ENCODE measurements around the gene SLC1A3. TPM values are rescaled to one million over a fixed set of nuclear protein-coding genes. Genes with fewer than 3 reads are reported as not detected.

SLC1A3 gene
- total RNA-seq, 2 experiments from 2014 or later, result 0.16 TPM

DNA sequence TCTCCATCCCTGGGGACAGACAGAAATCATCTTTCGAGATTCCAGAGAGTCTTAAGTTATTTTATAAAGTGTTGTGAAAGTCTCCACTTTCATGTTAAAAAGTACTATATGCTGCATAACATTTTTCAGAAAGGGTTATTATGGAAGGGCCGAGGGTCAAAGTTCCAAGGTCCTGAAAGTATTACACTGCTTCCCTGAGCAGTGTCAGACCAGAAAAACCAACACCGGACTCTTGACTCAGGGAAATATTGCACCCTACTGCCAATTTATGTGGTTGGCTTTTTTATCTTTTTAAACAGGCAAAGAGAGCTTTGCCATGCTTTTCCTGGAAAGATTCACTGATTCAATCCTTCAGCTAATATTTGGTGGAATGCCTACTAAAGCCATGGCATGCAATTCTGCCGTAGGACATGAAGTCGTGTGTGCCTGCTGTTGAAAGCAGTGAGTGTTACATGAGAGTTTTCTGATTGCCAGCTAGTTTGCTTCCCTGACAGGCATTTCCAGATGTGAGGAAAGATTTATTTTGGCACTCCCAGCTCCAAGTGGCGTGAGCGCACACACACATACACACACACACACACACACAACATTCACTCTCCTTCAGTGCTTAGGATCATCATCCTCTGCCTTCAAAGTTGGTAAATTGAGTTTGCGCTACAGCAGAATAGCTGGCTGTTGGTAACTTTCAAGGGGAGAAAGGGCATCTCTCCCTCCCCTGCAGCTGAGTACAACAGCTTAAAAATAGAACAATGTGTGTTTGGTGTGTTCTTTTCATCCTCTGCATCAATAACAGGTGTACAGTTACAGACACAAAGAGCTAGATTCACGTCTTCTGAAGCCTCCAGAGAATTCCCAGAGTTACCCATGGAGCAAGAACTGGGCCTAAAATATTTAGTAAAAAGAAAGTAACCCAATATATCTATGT lies 45.6 kb downstream of the SLC1A3 start:
- POLR2A ChIA-PET, result no interaction called here
- Mint-ChIP-seq H3K4me3 (no peak overlapping the region), H3K9me3 (ENCODE audit: low read depth) (no peaks in the 10 kb centered on the region), H3K4me1 (no peaks in the 10 kb centered on the region), H3K27me3 (peaks cover 10% of the 10 kb centered on the region), H3K27ac (no peak overlapping the region), H3K36me3 (ENCODE audit: low read depth) (no peaks in the 10 kb centered on the region)
- intact Hi-C loops (cut with DNase I, micrococcal nuclease), result no loop called here
- DNase-seq, result no peak
- ATAC-seq, result no peak
- CTCF ChIA-PET, result no interaction called here

DNA sequence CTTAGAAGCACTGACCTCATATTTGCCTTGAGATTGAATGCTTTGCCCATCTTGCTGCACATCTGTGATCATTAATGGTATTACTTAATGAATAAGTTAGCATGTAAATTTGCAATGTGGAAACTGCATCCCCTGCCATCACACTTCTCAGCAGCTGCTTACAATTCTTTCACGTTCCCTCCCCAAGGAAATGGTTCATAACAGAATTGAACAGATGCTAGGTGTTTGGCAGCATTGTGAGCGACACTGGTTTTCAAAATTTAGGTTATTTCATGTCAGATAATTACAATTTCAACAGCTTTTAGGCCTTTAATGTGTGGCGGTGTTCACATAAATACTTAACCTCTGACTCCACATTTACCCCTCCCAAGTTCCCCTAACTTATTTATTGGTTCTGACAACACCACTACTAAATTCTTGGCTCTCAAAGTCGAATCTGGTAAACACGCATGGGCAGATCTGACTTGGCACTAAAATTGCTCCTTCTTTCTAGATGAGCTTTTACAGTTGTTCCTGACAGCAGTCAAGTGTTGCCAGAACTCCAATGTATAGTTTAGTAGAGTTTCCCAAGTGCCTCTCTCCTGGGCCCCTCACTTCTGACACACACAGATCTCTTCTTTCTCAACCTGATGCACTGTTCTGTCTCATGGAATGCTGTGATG lies 46.8 kb downstream of the SLC1A3 start:
- Mint-ChIP-seq H3K27me3 (peaks cover 13% of the 10 kb centered on the region), H3K36me3 (ENCODE audit: low read depth) (no peaks in the 10 kb centered on the region), H3K4me1 (no peaks in the 10 kb centered on the region), H3K9me3 (ENCODE audit: low read depth) (no peaks in the 10 kb centered on the region), H3K4me3 (no peak overlapping the region), H3K27ac (no peak overlapping the region)
- POLR2A ChIA-PET, result no interaction called here
- intact Hi-C loops (cut with DNase I, micrococcal nuclease), result no loop called here
- CTCF ChIA-PET, result interaction anchor here (1.2 kb wide), 1 partner anchor 37 kb away, joined by 4 read pairs; no protein-coding TSS in a partner anchor
- DNase-seq, result no peak
- no peak for ATAC-seq

GRCh38 chr5:36654564-36654963 lies 48.2 kb downstream of the SLC1A3 start:
- Mint-ChIP-seq H3K36me3 (ENCODE audit: low read depth) (no peaks in the 10 kb centered on the region), H3K4me1 (no peaks in the 10 kb centered on the region), H3K9me3 (ENCODE audit: low read depth) (no peaks in the 10 kb centered on the region), H3K27ac (no peak overlapping the region), H3K4me3 (no peak overlapping the region), H3K27me3 (peaks cover 11% of the 10 kb centered on the region)
- ATAC-seq (no peak), DNase-seq (no peak)
- ChIA-PET POLR2A (no interaction called here), CTCF (interaction anchor here (1.2 kb wide), 1 partner anchor 36 kb away, joined by 4 read pairs; no protein-coding TSS in a partner anchor)
- intact Hi-C loops (cut with DNase I, micrococcal nuclease), result no loop called here

DNA sequence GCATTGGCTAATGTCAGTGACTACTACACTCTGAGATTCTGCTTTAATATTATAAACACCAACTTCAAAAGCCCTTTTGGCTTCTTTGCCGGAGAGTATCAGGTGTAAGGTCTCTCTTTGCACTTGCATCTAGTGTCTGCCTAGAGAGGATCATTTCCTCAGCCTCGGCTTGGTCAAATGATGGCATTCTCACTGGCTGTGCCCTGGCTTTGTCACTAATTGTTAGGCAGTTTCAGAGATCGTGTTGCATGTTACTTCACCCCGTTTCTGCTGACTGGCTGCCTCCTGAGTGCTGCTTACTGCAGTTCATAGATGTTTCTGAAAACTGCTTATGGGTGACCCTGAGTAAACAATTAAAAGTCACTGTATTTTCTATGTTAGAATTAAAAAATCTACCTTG lies 48.8 kb downstream of the SLC1A3 start:
- ATAC-seq (no peak), DNase-seq (no peak)
- no peak overlapping the region for H3K4me3 Mint-ChIP-seq
- ChIA-PET CTCF (no interaction called here), POLR2A (interaction anchor here (0.6 kb wide), 1 partner anchor 220 kb away, joined by 3 read pairs; no protein-coding TSS in a partner anchor)
- intact Hi-C loops (cut with DNase I, micrococcal nuclease), result no loop called here
- no peaks in the 10 kb centered on the region for H3K4me1 Mint-ChIP-seq
- H3K9me3 Mint-ChIP-seq (ENCODE audit: low read depth), result no peaks in the 10 kb centered on the region
- H3K27me3 Mint-ChIP-seq, result peaks cover 11% of the 10 kb centered on the region
- no peak overlapping the region for H3K27ac Mint-ChIP-seq
- H3K36me3 Mint-ChIP-seq (ENCODE audit: low read depth), result no peaks in the 10 kb centered on the region

GRCh38 chr5:36656556-36656955 lies 50.1 kb downstream of the SLC1A3 start:
- CTCF ChIA-PET, result interaction anchor here (1.0 kb wide), 1 partner anchor 34 kb away, joined by 3 read pairs; no protein-coding TSS in a partner anchor
- Mint-ChIP-seq H3K9me3 (ENCODE audit: low read depth) (no peaks in the 10 kb centered on the region), H3K27ac (no peak overlapping the region), H3K36me3 (ENCODE audit: low read depth) (no peaks in the 10 kb centered on the region), H3K27me3 (peaks cover 9% of the 10 kb centered on the region), H3K4me3 (no peak overlapping the region), H3K4me1 (no peaks in the 10 kb centered on the region)
- POLR2A ChIA-PET, result no interaction called here
- no peak for ATAC-seq
- intact Hi-C loops (cut with DNase I, micrococcal nuclease), result no loop called here
- DNase-seq, result no peak

DNA sequence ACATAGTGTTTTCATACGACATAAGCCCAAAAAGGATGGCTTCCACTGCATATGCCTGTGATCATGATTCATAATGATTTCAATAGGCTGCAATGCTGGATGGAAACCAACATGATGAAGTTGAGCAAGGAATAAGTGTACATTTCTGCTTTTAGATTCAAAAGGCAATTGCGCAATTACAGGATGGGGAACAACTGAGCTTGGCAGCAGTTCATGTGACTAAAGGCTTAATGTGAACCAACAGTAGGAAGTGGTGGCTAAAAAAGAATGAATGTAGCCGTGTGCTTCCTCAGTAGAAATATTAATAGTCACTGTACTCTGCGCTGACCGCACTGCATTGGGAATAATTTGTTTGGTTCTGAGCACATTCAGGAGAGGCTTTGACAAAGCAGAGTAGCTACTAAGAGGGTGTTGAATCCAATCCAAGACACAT lies 51.2 kb downstream of the SLC1A3 start:
- Mint-ChIP-seq H3K36me3 (ENCODE audit: low read depth) (no peaks in the 10 kb centered on the region), H3K9me3 (ENCODE audit: low read depth) (no peaks in the 10 kb centered on the region), H3K27ac (no peak overlapping the region), H3K27me3 (peaks cover 8% of the 10 kb centered on the region), H3K4me1 (no peaks in the 10 kb centered on the region), H3K4me3 (no peak overlapping the region)
- intact Hi-C loops (cut with DNase I, micrococcal nuclease), result no loop called here
- CTCF ChIA-PET, result no interaction called here
- DNase-seq (no peak), ATAC-seq (no peak)
- POLR2A ChIA-PET, result interaction anchor here (0.7 kb wide), 1 partner anchor 39 kb away, joined by 5 read pairs; no protein-coding TSS in a partner anchor

DNA sequence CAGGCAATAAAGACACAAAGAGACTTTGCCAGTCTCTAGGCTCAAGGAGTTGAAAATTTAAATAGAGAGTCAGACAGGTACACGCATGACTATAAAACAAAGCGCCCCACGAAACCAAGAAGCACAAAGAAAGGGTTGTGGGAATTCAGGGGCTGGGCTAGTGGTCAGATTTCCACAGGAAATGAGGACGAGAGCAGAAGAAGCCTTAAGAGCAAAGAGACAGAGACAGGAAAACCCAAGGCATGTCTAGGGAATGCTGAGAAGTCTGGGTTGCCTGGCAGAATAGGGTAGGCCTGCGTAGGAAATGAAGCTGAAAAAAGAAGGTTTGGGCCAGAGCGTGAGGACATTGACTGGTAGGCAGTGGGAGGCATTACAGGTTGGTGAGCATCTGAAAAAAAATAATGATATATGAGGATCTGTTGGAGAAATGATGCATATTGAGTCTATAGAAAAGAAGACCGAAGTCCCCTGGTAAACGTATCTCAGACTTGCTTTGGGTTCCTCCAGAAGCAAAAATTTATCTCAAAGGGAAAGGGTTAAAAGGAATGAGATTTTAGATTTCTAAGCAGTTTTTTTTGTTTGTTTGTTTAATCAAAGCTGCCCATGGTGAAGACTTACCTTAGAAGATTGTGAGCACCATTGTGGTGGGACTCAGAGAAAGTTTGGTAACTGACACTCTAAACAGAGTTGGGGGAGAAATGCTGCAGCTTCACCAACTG lies 51.8 kb downstream of the SLC1A3 start:
- Mint-ChIP-seq H3K4me1 (no peaks in the 10 kb centered on the region), H3K27me3 (peaks cover 8% of the 10 kb centered on the region), H3K36me3 (ENCODE audit: low read depth) (no peaks in the 10 kb centered on the region), H3K27ac (no peak overlapping the region), H3K4me3 (no peak overlapping the region), H3K9me3 (ENCODE audit: low read depth) (no peaks in the 10 kb centered on the region)
- ATAC-seq (no peak), DNase-seq (no peak)
- POLR2A ChIA-PET, result interaction anchor here (0.7 kb wide), 1 partner anchor 38 kb away, joined by 5 read pairs; no protein-coding TSS in a partner anchor
- CTCF ChIA-PET, result interaction anchor here (1.0 kb wide), 1 partner anchor 32 kb away, joined by 3 read pairs; no protein-coding TSS in a partner anchor
- intact Hi-C loops (cut with DNase I, micrococcal nuclease), result no loop called here

GRCh38 chr5:36659411-36659810 lies 53.0 kb downstream of the SLC1A3 start:
- ChIA-PET POLR2A (no interaction called here), CTCF (interaction anchor here (1.0 kb wide), 1 partner anchor 31 kb away, joined by 3 read pairs; no protein-coding TSS in a partner anchor)
- Mint-ChIP-seq H3K27me3 (peaks cover 7% of the 10 kb centered on the region), H3K4me3 (no peak overlapping the region), H3K27ac (no peak overlapping the region), H3K9me3 (ENCODE audit: low read depth) (no peaks in the 10 kb centered on the region), H3K36me3 (ENCODE audit: low read depth) (no peaks in the 10 kb centered on the region), H3K4me1 (no peaks in the 10 kb centered on the region)
- intact Hi-C loops (cut with DNase I, micrococcal nuclease), result no loop called here
- DNase-seq (no peak), ATAC-seq (no peak)

DNA sequence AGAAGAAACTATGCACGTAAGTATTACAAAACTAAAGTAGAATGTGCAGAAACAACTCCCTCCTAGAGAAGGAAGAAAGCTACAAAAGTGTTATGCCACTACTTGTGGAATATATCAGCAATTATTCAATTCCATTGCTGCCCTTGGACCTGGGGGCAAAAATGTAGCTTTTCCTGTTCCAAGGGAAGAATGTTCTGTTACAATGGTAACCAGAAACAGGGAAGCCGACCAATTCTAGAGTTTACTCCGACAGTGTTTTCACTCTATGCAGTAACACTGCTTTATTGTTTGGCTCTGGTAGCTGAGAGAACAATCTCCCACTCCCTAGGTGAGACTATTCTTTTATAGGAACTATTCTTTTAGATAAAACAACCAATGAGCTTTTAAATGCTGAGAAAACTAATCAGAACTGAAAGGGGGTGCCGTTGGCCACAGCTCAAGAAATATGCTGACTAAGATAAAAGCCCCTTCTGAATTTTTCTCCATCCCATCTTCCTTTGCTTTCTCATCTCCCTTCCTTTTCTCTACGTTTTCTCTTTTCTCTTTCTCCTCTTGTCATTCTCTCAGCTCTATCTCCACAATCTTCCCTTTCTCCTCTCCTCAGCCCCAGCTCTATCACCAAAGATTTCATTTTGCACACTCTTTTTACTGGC lies 54.1 kb downstream of the SLC1A3 start:
- Mint-ChIP-seq H3K9me3 (ENCODE audit: low read depth) (no peaks in the 10 kb centered on the region), H3K4me3 (no peak overlapping the region), H3K27ac (no peak overlapping the region), H3K27me3 (peaks cover 5% of the 10 kb centered on the region), H3K4me1 (no peaks in the 10 kb centered on the region), H3K36me3 (ENCODE audit: low read depth) (no peaks in the 10 kb centered on the region)
- intact Hi-C loops (cut with DNase I, micrococcal nuclease), result no loop called here
- DNase-seq (no peak), ATAC-seq (no peak)
- ChIA-PET POLR2A (no interaction called here), CTCF (interaction anchor here (0.7 kb wide), 1 partner anchor 1294 kb away, joined by 3 read pairs; no protein-coding TSS in a partner anchor)

GRCh38 chr5:36661456-36662220 lies 55.2 kb downstream of the SLC1A3 start:
- no peak for ATAC-seq
- Mint-ChIP-seq H3K36me3 (ENCODE audit: low read depth) (no peaks in the 10 kb centered on the region), H3K27ac (no peak overlapping the region), H3K9me3 (ENCODE audit: low read depth) (no peaks in the 10 kb centered on the region), H3K4me1 (no peaks in the 10 kb centered on the region), H3K4me3 (no peak overlapping the region), H3K27me3 (peaks cover 5% of the 10 kb centered on the region)
- intact Hi-C loops (cut with DNase I, micrococcal nuclease), result no loop called here
- CTCF ChIA-PET, result no interaction called here
- POLR2A ChIA-PET, result no interaction called here
- DNase-seq, result no peak
